ENCODE results near the gene AKT1.
"Not testable (repeated sequence)": the region's sequence is repeated elsewhere in the genome, so short reads cannot be mapped to it uniquely, and the experiment has no call there.

AKT1 gene

GRCh38 chr14:104753528-104754212, 41.9 kb downstream of the AKT1 start:
- DNase-seq (ENCODE audit: low spot score), result no peak

GRCh38 chr14:104752735-104753527, 42.6 kb downstream of the AKT1 start, which contains the start of gene SIVA1:
Gene SIVA1 (plus strand): TSS chr14:104753147. CDS start chr14:104753202, 55 bp downstream.
- peak; percentile 97 for DNase-seq (ENCODE audit: low spot score)

- DNase-seq (ENCODE audit: low spot score), result no peak
Measured at GRCh38 chr14:104752423-104752734, 43.2 kb downstream of the AKT1 start.

- peak; percentile 48 for DNase-seq (ENCODE audit: low spot score)
Measured at GRCh38 chr14:104751539-104752422, 43.8 kb downstream of the AKT1 start.

GRCh38 chr14:104750753-104751057, 44.8 kb downstream of the AKT1 start:
- not testable (repeated sequence) for DNase-seq (ENCODE audit: low spot score)

- DNase-seq (ENCODE audit: low spot score), result no peak
Measured at GRCh38 chr14:104750056-104750752, 45.3 kb downstream of the AKT1 start.

GRCh38 chr14:104749111-104749649, 46.4 kb downstream of the AKT1 start:
- peak; percentile 69 for DNase-seq (ENCODE audit: low spot score)

GRCh38 chr14:104747876-104748275, 47.7 kb downstream of the AKT1 start:
- no peak for DNase-seq (ENCODE audit: low spot score)

GRCh38 chr14:104746934-104747481, 48.5 kb downstream of the AKT1 start:
- DNase-seq (ENCODE audit: low spot score), result no peak

- no peak for DNase-seq (ENCODE audit: low spot score)
Measured at GRCh38 chr14:104746071-104746545, 49.4 kb downstream of the AKT1 start.

GRCh38 chr14:104745431-104745830, 50.1 kb downstream of the AKT1 start:
- DNase-seq (ENCODE audit: low spot score), result no peak

- DNase-seq (ENCODE audit: low spot score), result no peak
Measured at GRCh38 chr14:104744484-104744883, 51.1 kb downstream of the AKT1 start.

- no peak for DNase-seq (ENCODE audit: low spot score)
Measured at GRCh38 chr14:104743461-104744380, 51.8 kb downstream of the AKT1 start.

- DNase-seq (ENCODE audit: low spot score), result no peak
Measured at GRCh38 chr14:104742586-104743455, 52.7 kb downstream of the AKT1 start.

- DNase-seq (ENCODE audit: low spot score), result no peak
Measured at GRCh38 chr14:104741803-104742251, 53.7 kb downstream of the AKT1 start.

GRCh38 chr14:104741108-104741802, 54.3 kb downstream of the AKT1 start:
- DNase-seq (ENCODE audit: low spot score), result no peak

GRCh38 chr14:104739546-104740516, 55.7 kb downstream of the AKT1 start:
- DNase-seq (ENCODE audit: low spot score), result no peak

Data from HuH-7 (cell line).